GM23338 (cell line): ENCODE data around the gene SLC1A3.

Source experiments
- EZH2 ChIP-seq: fragments of 200-600 bp; sonication (generic); IDR thresholded peaks from one replicate; pipeline ENCODE4 v1.8.0; 2017; ENCODE audit warnings: antibody characterized with exemption, mild to moderate bottlenecking, low read depth; ENCODE audit not compliant: unreplicated experiment
- EZH2phosphoT487 ChIP-seq: fragments of 200-600 bp; sonication (generic); IDR thresholded peaks from one replicate; pipeline ENCODE4 v1.8.1; 2018; ENCODE audit warnings: antibody characterized with exemption; ENCODE audit not compliant: unreplicated experiment
- JUNB ChIP-seq: IDR thresholded peaks from one replicate; pipeline ENCODE4 v1.6.1; 2016; ENCODE audit warnings: antibody characterized with exemption; ENCODE audit not compliant: unreplicated experiment
- NANOG ChIP-seq: IDR thresholded peaks from 2 replicates; pipeline ENCODE4 v1.6.1; 2016; ENCODE audit warnings: antibody characterized with exemption, borderline replicate concordance
- POLR2AphosphoS5 ChIP-seq: IDR thresholded peaks from 2 replicates; pipeline ENCODE4 v1.6.1; 2016; ENCODE audit warnings: antibody characterized with exemption, low read depth
- STAT1 ChIP-seq: IDR thresholded peaks from one replicate; pipeline ENCODE4 v1.6.1; 2016; ENCODE audit warnings: antibody characterized with exemption; ENCODE audit not compliant: unreplicated experiment
- ZNF114 ChIP-seq: fragments of 250-450 bp; sonication (Bioruptor Pico); IDR thresholded peaks from 2 replicates; pipeline ENCODE4 v1.5.0; 2020; ENCODE audit warnings: mild to moderate bottlenecking, moderate library complexity
- ZNF331 ChIP-seq: fragments of 250-450 bp; sonication (Bioruptor Pico); IDR thresholded peaks from 2 replicates; pipeline ENCODE4 v1.5.0; 2020; ENCODE audit warnings: low read depth, mild to moderate bottlenecking, moderate library complexity
- TF ChIP-seq, protein P1 (sequence below), 2 experiments: fragments of 200-600 bp in 1 of 2; sonication (generic) in 1 of 2; conservative IDR thresholded peaks; 2 replicates each; pipeline versions ENCODE4 v1.5.1 to v1.6.1; 2016 to 2017; ENCODE audit warnings: antibody characterized with exemption in 2 of 2, low read depth in 2 of 2, mild to moderate bottlenecking in 2 of 2, moderate library complexity in 1 of 2
- TF ChIP-seq, protein P2 (sequence below): IDR thresholded peaks from one replicate; pipeline ENCODE4 v1.6.1; 2018; ENCODE audit warnings: antibody characterized with exemption; ENCODE audit not compliant: unreplicated experiment

DNA sequence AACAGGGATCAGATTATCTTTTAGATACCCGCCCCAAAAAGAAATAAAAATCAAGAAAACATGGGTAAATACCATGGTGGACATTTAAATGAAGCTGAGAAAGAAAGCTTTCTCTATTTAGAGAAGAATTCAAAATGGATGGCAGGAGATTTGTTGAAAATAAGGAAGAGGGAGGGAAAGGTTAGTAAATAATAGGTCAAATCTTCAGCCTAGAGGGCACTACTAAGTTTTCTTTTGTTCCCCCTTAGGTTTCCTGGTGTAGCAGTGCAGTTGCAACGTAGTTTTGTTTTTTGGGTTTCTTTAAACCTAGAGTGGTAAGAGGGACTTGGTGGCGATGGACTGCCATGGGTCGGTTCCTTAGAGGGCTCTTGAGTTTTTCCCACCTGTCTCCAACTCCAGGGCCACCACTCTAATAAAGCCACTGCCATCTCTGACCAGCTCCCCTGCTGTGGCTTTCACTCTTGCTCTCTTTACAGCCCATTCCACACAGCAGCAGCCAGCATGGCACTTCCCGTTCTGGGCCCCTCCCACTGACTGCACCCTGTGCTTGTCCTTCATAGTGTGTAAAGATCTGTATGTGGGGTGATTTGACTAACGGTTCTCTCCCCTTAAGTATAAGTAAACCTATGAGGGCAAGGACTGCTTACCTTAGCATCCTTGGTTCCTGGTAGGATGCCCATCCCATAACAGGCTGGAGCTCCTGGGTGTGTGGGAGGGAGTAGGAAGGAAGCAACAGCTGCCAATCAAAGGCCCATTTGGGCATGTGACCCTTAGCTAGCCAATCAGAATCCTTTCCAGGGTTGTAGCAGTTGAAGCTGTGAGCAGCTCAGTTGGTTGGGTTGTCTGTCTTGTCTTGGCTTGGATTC is 118.3 kb downstream of the SLC1A3 start:
- TF ChIP-seq, protein P1, sequence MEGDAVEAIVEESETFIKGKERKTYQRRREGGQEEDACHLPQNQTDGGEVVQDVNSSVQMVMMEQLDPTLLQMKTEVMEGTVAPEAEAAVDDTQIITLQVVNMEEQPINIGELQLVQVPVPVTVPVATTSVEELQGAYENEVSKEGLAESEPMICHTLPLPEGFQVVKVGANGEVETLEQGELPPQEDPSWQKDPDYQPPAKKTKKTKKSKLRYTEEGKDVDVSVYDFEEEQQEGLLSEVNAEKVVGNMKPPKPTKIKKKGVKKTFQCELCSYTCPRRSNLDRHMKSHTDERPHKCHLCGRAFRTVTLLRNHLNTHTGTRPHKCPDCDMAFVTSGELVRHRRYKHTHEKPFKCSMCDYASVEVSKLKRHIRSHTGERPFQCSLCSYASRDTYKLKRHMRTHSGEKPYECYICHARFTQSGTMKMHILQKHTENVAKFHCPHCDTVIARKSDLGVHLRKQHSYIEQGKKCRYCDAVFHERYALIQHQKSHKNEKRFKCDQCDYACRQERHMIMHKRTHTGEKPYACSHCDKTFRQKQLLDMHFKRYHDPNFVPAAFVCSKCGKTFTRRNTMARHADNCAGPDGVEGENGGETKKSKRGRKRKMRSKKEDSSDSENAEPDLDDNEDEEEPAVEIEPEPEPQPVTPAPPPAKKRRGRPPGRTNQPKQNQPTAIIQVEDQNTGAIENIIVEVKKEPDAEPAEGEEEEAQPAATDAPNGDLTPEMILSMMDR (conservative IDR thresholded peaks at IDR 0.05; ENCODE audit: low read depth in 2 of 2), result no peak
- TF ChIP-seq EZH2 (no peak), POLR2AphosphoS5 (no peak), ZNF114 (CRISPR knock-in tag) (no peak), JUNB (no peak), STAT1 (no peak), NANOG (no peak), EZH2phosphoT487 (no peak), ZNF331 (CRISPR knock-in tag) (no peak)
- TF ChIP-seq, protein P2, sequence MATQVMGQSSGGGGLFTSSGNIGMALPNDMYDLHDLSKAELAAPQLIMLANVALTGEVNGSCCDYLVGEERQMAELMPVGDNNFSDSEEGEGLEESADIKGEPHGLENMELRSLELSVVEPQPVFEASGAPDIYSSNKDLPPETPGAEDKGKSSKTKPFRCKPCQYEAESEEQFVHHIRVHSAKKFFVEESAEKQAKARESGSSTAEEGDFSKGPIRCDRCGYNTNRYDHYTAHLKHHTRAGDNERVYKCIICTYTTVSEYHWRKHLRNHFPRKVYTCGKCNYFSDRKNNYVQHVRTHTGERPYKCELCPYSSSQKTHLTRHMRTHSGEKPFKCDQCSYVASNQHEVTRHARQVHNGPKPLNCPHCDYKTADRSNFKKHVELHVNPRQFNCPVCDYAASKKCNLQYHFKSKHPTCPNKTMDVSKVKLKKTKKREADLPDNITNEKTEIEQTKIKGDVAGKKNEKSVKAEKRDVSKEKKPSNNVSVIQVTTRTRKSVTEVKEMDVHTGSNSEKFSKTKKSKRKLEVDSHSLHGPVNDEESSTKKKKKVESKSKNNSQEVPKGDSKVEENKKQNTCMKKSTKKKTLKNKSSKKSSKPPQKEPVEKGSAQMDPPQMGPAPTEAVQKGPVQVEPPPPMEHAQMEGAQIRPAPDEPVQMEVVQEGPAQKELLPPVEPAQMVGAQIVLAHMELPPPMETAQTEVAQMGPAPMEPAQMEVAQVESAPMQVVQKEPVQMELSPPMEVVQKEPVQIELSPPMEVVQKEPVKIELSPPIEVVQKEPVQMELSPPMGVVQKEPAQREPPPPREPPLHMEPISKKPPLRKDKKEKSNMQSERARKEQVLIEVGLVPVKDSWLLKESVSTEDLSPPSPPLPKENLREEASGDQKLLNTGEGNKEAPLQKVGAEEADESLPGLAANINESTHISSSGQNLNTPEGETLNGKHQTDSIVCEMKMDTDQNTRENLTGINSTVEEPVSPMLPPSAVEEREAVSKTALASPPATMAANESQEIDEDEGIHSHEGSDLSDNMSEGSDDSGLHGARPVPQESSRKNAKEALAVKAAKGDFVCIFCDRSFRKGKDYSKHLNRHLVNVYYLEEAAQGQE, result no peak
